ENCODE measurements around the gene CTDSP1.

Gene CTDSP1

GRCh38 chr2:218422403-218423086 is 22.9 kb downstream of the CTDSP1 start:
- no peak overlapping the region for H3K27ac ChIP-seq (ENCODE audit: poor library complexity, severe bottlenecking)
- H3K9me3 ChIP-seq (ENCODE audit: severe bottlenecking), result no peaks in the 10 kb centered on the region
- H3K27me3 ChIP-seq (ENCODE audit: insufficient read depth, poor library complexity, severe bottlenecking), result no peaks in the 10 kb centered on the region
- no peaks in the 10 kb centered on the region for H3K4me1 ChIP-seq (ENCODE audit: insufficient read depth, poor library complexity, severe bottlenecking)
- TF ChIP-seq, protein P1, sequence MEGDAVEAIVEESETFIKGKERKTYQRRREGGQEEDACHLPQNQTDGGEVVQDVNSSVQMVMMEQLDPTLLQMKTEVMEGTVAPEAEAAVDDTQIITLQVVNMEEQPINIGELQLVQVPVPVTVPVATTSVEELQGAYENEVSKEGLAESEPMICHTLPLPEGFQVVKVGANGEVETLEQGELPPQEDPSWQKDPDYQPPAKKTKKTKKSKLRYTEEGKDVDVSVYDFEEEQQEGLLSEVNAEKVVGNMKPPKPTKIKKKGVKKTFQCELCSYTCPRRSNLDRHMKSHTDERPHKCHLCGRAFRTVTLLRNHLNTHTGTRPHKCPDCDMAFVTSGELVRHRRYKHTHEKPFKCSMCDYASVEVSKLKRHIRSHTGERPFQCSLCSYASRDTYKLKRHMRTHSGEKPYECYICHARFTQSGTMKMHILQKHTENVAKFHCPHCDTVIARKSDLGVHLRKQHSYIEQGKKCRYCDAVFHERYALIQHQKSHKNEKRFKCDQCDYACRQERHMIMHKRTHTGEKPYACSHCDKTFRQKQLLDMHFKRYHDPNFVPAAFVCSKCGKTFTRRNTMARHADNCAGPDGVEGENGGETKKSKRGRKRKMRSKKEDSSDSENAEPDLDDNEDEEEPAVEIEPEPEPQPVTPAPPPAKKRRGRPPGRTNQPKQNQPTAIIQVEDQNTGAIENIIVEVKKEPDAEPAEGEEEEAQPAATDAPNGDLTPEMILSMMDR (IDR thresholded peaks at IDR 0.05; ENCODE audit: poor library complexity, severe bottlenecking), result no peak
- ATAC-seq (ENCODE audit: low read depth) (no peak), DNase-seq (ENCODE audit: low spot score) (no peak)
- no peaks in the 10 kb centered on the region for H3K36me3 ChIP-seq (ENCODE audit: low read depth)
- no peak overlapping the region for H3K4me3 ChIP-seq (ENCODE audit: severe bottlenecking)

- Histone ChIP-seq H3K9me3 (ENCODE audit: severe bottlenecking) (no peaks in the 10 kb centered on the region), H3K36me3 (ENCODE audit: low read depth) (no peaks in the 10 kb centered on the region), H3K27ac (ENCODE audit: poor library complexity, severe bottlenecking) (no peak overlapping the region), H3K4me3 (ENCODE audit: severe bottlenecking) (no peak overlapping the region), H3K27me3 (ENCODE audit: insufficient read depth, poor library complexity, severe bottlenecking) (no peaks in the 10 kb centered on the region), H3K4me1 (ENCODE audit: insufficient read depth, poor library complexity, severe bottlenecking) (no peaks in the 10 kb centered on the region)
- ATAC-seq (ENCODE audit: low read depth) (no peak), DNase-seq (ENCODE audit: low spot score) (no peak)
- TF ChIP-seq, protein P1 (IDR thresholded peaks at IDR 0.05; ENCODE audit: poor library complexity, severe bottlenecking), result no peak
Observed at GRCh38 chr2:218423584-218423983, 23.9 kb downstream of the CTDSP1 start.

DNA sequence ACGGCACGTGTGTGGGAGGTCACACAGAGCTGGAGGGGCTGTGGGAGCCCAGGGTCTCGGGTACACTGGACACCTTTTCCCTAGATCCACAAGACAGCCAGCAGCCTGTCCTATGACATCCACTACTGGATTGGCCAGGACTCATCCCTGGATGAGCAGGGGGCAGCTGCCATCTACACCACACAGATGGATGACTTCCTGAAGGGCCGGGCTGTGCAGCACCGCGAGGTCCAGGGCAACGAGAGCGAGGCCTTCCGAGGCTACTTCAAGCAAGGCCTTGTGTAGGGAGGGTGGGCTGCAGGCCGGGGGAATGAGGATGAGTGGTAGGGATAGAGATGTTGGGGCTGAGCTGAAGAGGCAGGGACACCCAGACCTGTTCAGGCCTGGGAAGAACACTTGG is 25.9 kb downstream of the CTDSP1 start:
- Histone ChIP-seq H3K9me3 (ENCODE audit: severe bottlenecking) (no peaks in the 10 kb centered on the region), H3K27me3 (ENCODE audit: insufficient read depth, poor library complexity, severe bottlenecking) (no peaks in the 10 kb centered on the region), H3K36me3 (ENCODE audit: low read depth) (no peaks in the 10 kb centered on the region), H3K4me3 (ENCODE audit: severe bottlenecking) (no peak overlapping the region), H3K27ac (ENCODE audit: poor library complexity, severe bottlenecking) (no peak overlapping the region), H3K4me1 (ENCODE audit: insufficient read depth, poor library complexity, severe bottlenecking) (no peaks in the 10 kb centered on the region)
- TF ChIP-seq, protein P1 (IDR thresholded peaks at IDR 0.05; ENCODE audit: poor library complexity, severe bottlenecking), result no peak
- no peak for DNase-seq (ENCODE audit: low spot score)
- ATAC-seq (ENCODE audit: low read depth), result no peak

GRCh38 chr2:218427741-218428140 is 28.1 kb downstream of the CTDSP1 start:
- Histone ChIP-seq H3K27me3 (ENCODE audit: insufficient read depth, poor library complexity, severe bottlenecking) (no peaks in the 10 kb centered on the region), H3K4me3 (ENCODE audit: severe bottlenecking) (no peak overlapping the region), H3K36me3 (ENCODE audit: low read depth) (no peaks in the 10 kb centered on the region), H3K27ac (ENCODE audit: poor library complexity, severe bottlenecking) (no peak overlapping the region), H3K9me3 (ENCODE audit: severe bottlenecking) (no peaks in the 10 kb centered on the region), H3K4me1 (ENCODE audit: insufficient read depth, poor library complexity, severe bottlenecking) (no peaks in the 10 kb centered on the region)
- no peak for DNase-seq (ENCODE audit: low spot score)
- TF ChIP-seq, protein P1 (IDR thresholded peaks at IDR 0.05; ENCODE audit: poor library complexity, severe bottlenecking), result no peak
- no peak; the same call in 2 of the 3 replicates for ATAC-seq (ENCODE audit: low read depth)

- Histone ChIP-seq H3K4me1 (ENCODE audit: insufficient read depth, poor library complexity, severe bottlenecking) (no peaks in the 10 kb centered on the region), H3K27me3 (ENCODE audit: insufficient read depth, poor library complexity, severe bottlenecking) (no peaks in the 10 kb centered on the region), H3K9me3 (ENCODE audit: severe bottlenecking) (no peaks in the 10 kb centered on the region), H3K4me3 (ENCODE audit: severe bottlenecking) (no peak overlapping the region), H3K36me3 (ENCODE audit: low read depth) (no peaks in the 10 kb centered on the region), H3K27ac (ENCODE audit: poor library complexity, severe bottlenecking) (no peak overlapping the region)
- DNase-seq (ENCODE audit: low spot score) (no peak), ATAC-seq (ENCODE audit: low read depth) (no peak)
- TF ChIP-seq, protein P1 (IDR thresholded peaks at IDR 0.05; ENCODE audit: poor library complexity, severe bottlenecking), result no peak
Observed at GRCh38 chr2:218428846-218429558, 29.3 kb downstream of the CTDSP1 start.

Measured in RWPE2 (cell line).